Fibroblast of gingiva (primary cell): Measurements from ENCODE around the gene NEK5.

Experiments used
- DNase-seq: peaks from one replicate; pipeline ENCODE4 v3.0.0-alpha.2; 2011; ENCODE audit warnings: low read depth

The NEK5 gene

GRCh38 chr13:52011632-52012511 lies 117.0 kb downstream of the NEK5 start, which contains the start of gene ALG11:
Gene ALG11, plus strand, starts transcription at chr13:52012398. Its CDS starts 21 bp downstream, at chr13:52012419.
- DNase-seq = peak; percentile 97

GRCh38 chr13:52010890-52011631 lies 117.8 kb downstream of the NEK5 start, which contains the start of gene ATP7B:
Gene ATP7B, minus strand, starts transcription at chr13:52011450. Its CDS starts 113 bp downstream, at chr13:52011337.
- DNase-seq = no peak

GRCh38 chr13:52009946-52010345 lies 118.9 kb downstream of the NEK5 start:
- no peak for DNase-seq

- no peak for DNase-seq
These were observed 122.2 kb downstream of the NEK5 start for GRCh38 chr13:52006523-52007245.

GRCh38 chr13:52005841-52006522 lies 122.9 kb downstream of the NEK5 start:
- DNase-seq = no peak

GRCh38 chr13:52004511-52005170 lies 124.2 kb downstream of the NEK5 start:
- no peak for DNase-seq

GRCh38 chr13:52003541-52003940 lies 125.3 kb downstream of the NEK5 start:
- DNase-seq = no peak

GRCh38 chr13:52002361-52002760 lies 126.5 kb downstream of the NEK5 start:
- DNase-seq = no peak

GRCh38 chr13:52001120-52001731 lies 127.6 kb downstream of the NEK5 start:
- DNase-seq = peak; percentile 33

- DNase-seq = no peak
These were observed 129.0 kb downstream of the NEK5 start for GRCh38 chr13:51999921-52000320.

- no peak for DNase-seq
These were observed 129.4 kb downstream of the NEK5 start for GRCh38 chr13:51999510-51999911.

- DNase-seq = no peak
These were observed 130.0 kb downstream of the NEK5 start for GRCh38 chr13:51998723-51999509.

GRCh38 chr13:51997641-51998330 lies 131.1 kb downstream of the NEK5 start:
- DNase-seq = no peak

GRCh38 chr13:51997186-51997585 lies 131.7 kb downstream of the NEK5 start:
- DNase-seq = no peak

- no peak for DNase-seq
These were observed 132.2 kb downstream of the NEK5 start for GRCh38 chr13:51996641-51997040.

GRCh38 chr13:51995677-51996551 lies 133.0 kb downstream of the NEK5 start:
- DNase-seq = peak; percentile 24

GRCh38 chr13:51993713-51994112 lies 135.2 kb downstream of the NEK5 start:
- DNase-seq = no peak

GRCh38 chr13:51988988-51989618 lies 139.8 kb downstream of the NEK5 start:
- no peak for DNase-seq
